H9 (cell line): ENCODE results near the gene IQCE. TPM values are rescaled to one million over a fixed set of nuclear protein-coding genes. Genes with fewer than 3 reads are reported as not detected.
A peak's percentile ranks its signal among the peaks of the same experiment; 100 is the strongest.

ENCODE experiments used
- DNase-seq: peaks from one replicate; pipeline ENCODE4 v3.0.0-alpha.2; 2017
- H2AFZ ChIP-seq: one replicate; pipeline ENCODE4 v1.6.1; 2013; ENCODE audit warnings: mild to moderate bottlenecking, low read length, control low read depth, moderate library complexity
- H2AK5ac ChIP-seq: 2 replicates; pipeline ENCODE4 v1.6.1; 2013; ENCODE audit warnings: low read length, control low read depth, mixed read lengths; ENCODE audit not compliant: insufficient read length
- H2BK120ac ChIP-seq: one replicate; pipeline ENCODE4 v1.6.1; 2013; ENCODE audit warnings: low read depth, mild to moderate bottlenecking, low read length, control low read depth, inconsistent platforms; ENCODE audit not compliant: poor library complexity, severe bottlenecking
- H2BK12ac ChIP-seq: 2 replicates; pipeline ENCODE4 v1.6.1; 2013; ENCODE audit warnings: low read length, control low read depth, mixed read lengths, low read depth; ENCODE audit not compliant: insufficient read length
- H2BK15ac ChIP-seq: 2 replicates; pipeline ENCODE4 v1.6.1; 2013; ENCODE audit warnings: low read depth, low read length, control low read depth
- H2BK20ac ChIP-seq: one replicate; pipeline ENCODE4 v1.6.1; 2013; ENCODE audit warnings: low read depth, mild to moderate bottlenecking, low read length, control low read depth, inconsistent platforms; ENCODE audit not compliant: poor library complexity, severe bottlenecking
- H2BK5ac ChIP-seq: 2 replicates; pipeline ENCODE4 v1.6.1; 2013; ENCODE audit warnings: low read length, control low read depth, mixed read lengths; ENCODE audit not compliant: insufficient read length
- H3K14ac ChIP-seq: 2 replicates; pipeline ENCODE4 v1.6.1; 2013; ENCODE audit warnings: low read length, control low read depth; ENCODE audit not compliant: insufficient read depth
- H3K18ac ChIP-seq: 2 replicates; pipeline ENCODE4 v1.6.1; 2013; ENCODE audit warnings: low read depth, mild to moderate bottlenecking, mixed read lengths, low read length, control low read depth; ENCODE audit not compliant: insufficient read length
- H3K23ac ChIP-seq: 2 replicates; pipeline ENCODE4 v1.6.1; 2013; ENCODE audit warnings: low read length, control low read depth, mixed read lengths, low read depth; ENCODE audit not compliant: insufficient read length
- H3K23me2 ChIP-seq: 2 replicates; pipeline ENCODE4 v1.6.1; 2013; ENCODE audit warnings: low read depth, mild to moderate bottlenecking, mixed read lengths, low read length, control low read depth; ENCODE audit not compliant: insufficient read length, poor library complexity, severe bottlenecking
- H3K27ac ChIP-seq: 2 replicates; pipeline ENCODE4 v1.5.1; 2013; ENCODE audit warnings: low read length, control low read depth, mixed read lengths, low read depth; ENCODE audit not compliant: insufficient read length
- H3K27me3 ChIP-seq: 2 replicates; pipeline ENCODE4 v1.6.1; 2013; ENCODE audit warnings: low read length, control low read depth, inconsistent platforms; ENCODE audit not compliant: insufficient read depth
- H3K4ac ChIP-seq: 2 replicates; pipeline ENCODE4 v1.6.1; 2013; ENCODE audit warnings: low read depth, mild to moderate bottlenecking, control low read depth, inconsistent platforms, low read length, moderate library complexity
- H3K4me1 ChIP-seq: 2 replicates; pipeline ENCODE4 v1.6.1; 2013; ENCODE audit warnings: low read length, control low read depth, inconsistent platforms; ENCODE audit not compliant: insufficient read depth
- H3K4me2 ChIP-seq: 2 replicates; pipeline ENCODE4 v1.6.1; 2013; ENCODE audit warnings: low read length, control low read depth, mixed read lengths; ENCODE audit not compliant: insufficient read length, insufficient read depth
- H3K56ac ChIP-seq: 2 replicates; pipeline ENCODE4 v1.6.1; 2013; ENCODE audit warnings: low read depth, mild to moderate bottlenecking, mixed read lengths, low read length, control low read depth; ENCODE audit not compliant: insufficient read length
- H3K79me1 ChIP-seq: 2 replicates; pipeline ENCODE4 v1.6.1; 2013; ENCODE audit warnings: low read depth, mild to moderate bottlenecking, moderate library complexity, low read length, control low read depth, inconsistent platforms; ENCODE audit not compliant: insufficient read depth, poor library complexity, severe bottlenecking
- H3K79me2 ChIP-seq: 2 replicates; pipeline ENCODE4 v1.6.1; 2013; ENCODE audit warnings: low read length, control low read depth, inconsistent platforms; ENCODE audit not compliant: insufficient read depth
- H3K9ac ChIP-seq: 2 replicates; pipeline ENCODE4 v1.6.1; 2013; ENCODE audit warnings: low read length, control low read depth, mixed read lengths; ENCODE audit not compliant: insufficient read length; ENCODE audit errors: extremely low read depth
- H3K9me3 ChIP-seq: one replicate; pipeline ENCODE4 v1.6.1; 2013; ENCODE audit warnings: low read depth, low read length, inconsistent platforms; ENCODE audit not compliant: control insufficient read depth
- H3T11ph ChIP-seq: one replicate; pipeline ENCODE4 v1.6.1; 2013; ENCODE audit warnings: mild to moderate bottlenecking, low read length, control low read depth, inconsistent platforms
- H4K20me1 ChIP-seq: one replicate; pipeline ENCODE4 v1.6.1; 2013; ENCODE audit not compliant: control insufficient read depth, insufficient read length, insufficient read depth
- H4K5ac ChIP-seq: 2 replicates; pipeline ENCODE4 v1.6.1; 2013; ENCODE audit warnings: low read depth, mild to moderate bottlenecking, mixed read lengths, low read length, control low read depth; ENCODE audit not compliant: insufficient read length
- H4K8ac ChIP-seq: replicated peaks from 2 replicates; pipeline ENCODE4 v1.6.1; 2013; ENCODE audit warnings: low read length, control low read depth, mixed read lengths, low read depth; ENCODE audit not compliant: insufficient read length
- H4K91ac ChIP-seq: 2 replicates; pipeline ENCODE4 v1.6.1; 2013; ENCODE audit warnings: low read depth, mild to moderate bottlenecking, moderate library complexity, mixed read lengths, low read length, control low read depth; ENCODE audit not compliant: insufficient read length
- H3K27ac Mint-ChIP-seq, 3 experiments: 2 replicates in 2 of 3; 3 replicates in 1 of 3; pipeline ENCODE4 v1.8.0; 2020 to 2021; ENCODE audit warnings: mixed read lengths in 3 of 3, mild to moderate bottlenecking in 1 of 3, moderate library complexity in 1 of 3
- H3K27me3 Mint-ChIP-seq: 2 replicates; pipeline ENCODE4 v1.8.0; 2021; ENCODE audit warnings: low read depth, mild to moderate bottlenecking, moderate library complexity, mixed read lengths
- H3K36me3 Mint-ChIP-seq, 3 experiments: 2 replicates in 2 of 3; 3 replicates in 1 of 3; pipeline ENCODE4 v1.8.0; 2020 to 2021; ENCODE audit warnings: low read depth in 3 of 3, mixed read lengths in 3 of 3; ENCODE audit not compliant: insufficient read depth in 1 of 3
- H3K4me1 Mint-ChIP-seq, 2 experiments: 2 replicates each; pipeline ENCODE4 v1.8.0; 2020; ENCODE audit warnings: mixed read lengths in 2 of 2
- H3K4me3 Mint-ChIP-seq, 2 experiments: 2 replicates in 1 of 2; 3 replicates in 1 of 2; pipeline ENCODE4 v1.8.0; 2020 to 2021; ENCODE audit warnings: mild to moderate bottlenecking in 2 of 2, mixed read lengths in 2 of 2, moderate library complexity in 1 of 2
- H3K9me3 Mint-ChIP-seq, 2 experiments: 2 replicates in 1 of 2; 3 replicates in 1 of 2; pipeline ENCODE4 v1.8.0; 2020; ENCODE audit warnings: mild to moderate bottlenecking in 2 of 2, mixed read lengths in 2 of 2, moderate library complexity in 1 of 2
- CTCF ChIP-seq: fragments of 200-600 bp; sonication (generic); conservative IDR thresholded peaks from 3 replicates; pipeline ENCODE4 v1.8.0; 2021; ENCODE audit warnings: antibody characterized with exemption, mild to moderate bottlenecking
- WGBS: extraction: QIAGEN DNeasy Blood & Tissue Kit; methylation state at CpG from one replicate; pipeline ENCODE4 v1.1.7; 2013; ENCODE audit warnings: missing lambda C conversion rate, low lambda C conversion rate, mixed read lengths; ENCODE audit not compliant: insufficient read length; ENCODE audit errors: extremely low coverage; 5-methylcytosine and 5-hydroxymethylcytosine counted together
- total RNA-seq: library from RNA; stranded (reverse); gene quantifications from 2 replicates; pipeline ENCODE4 v1.2.1, GENCODE V29; 2021

IQCE gene
- total RNA-seq, 1 experiment from 2014 or later, result 7.0 TPM

GRCh38 chr7:2639695-2640481 lies 81.1 kb downstream of the IQCE start:
- H2BK5ac ChIP-seq, result no peak overlapping the region
- Mint-ChIP-seq H3K36me3 (peaks cover 1 to 8% (median 7%) of the 10 kb centered on the region in 3 experiments; a peak in 4 of 7 replicates), H3K9me3 (no peaks in the 10 kb centered on the region), H3K4me3 (no peak overlapping the region), H3K27ac (peak overlapping the region in 1 of 3 experiments; percentile 91; a peak in 1 of 7 replicates), H3K27me3 (no peaks in the 10 kb centered on the region), H3K4me1 (peaks cover 13 to 25% of the 10 kb centered on the region in 2 experiments)
- DNase-seq, result no peak
- no peak overlapping the region for H4K5ac ChIP-seq
- no peak overlapping the region for H3T11ph ChIP-seq
- no peak overlapping the region for H3K9ac ChIP-seq
- H3K79me1 ChIP-seq, result no peaks in the 10 kb centered on the region
- H2BK12ac ChIP-seq, result no peak overlapping the region
- H4K91ac ChIP-seq, result no peak overlapping the region
- H3K4ac ChIP-seq, result no peak overlapping the region
- no peak overlapping the region for H2AFZ ChIP-seq
- H2AK5ac ChIP-seq, result no peak overlapping the region
- WGBS, result no CpG with 5 or more reads among the region's 37 CpGs
- H2BK15ac ChIP-seq, result no peak overlapping the region
- peaks cover 20% of the 10 kb centered on the region; the same call in 1 of the 2 replicates for H3K79me2 ChIP-seq
- H3K56ac ChIP-seq, result no peak overlapping the region
- no peak overlapping the region for H2BK20ac ChIP-seq
- no peaks in the 10 kb centered on the region for H3K27me3 ChIP-seq
- H3K23me2 ChIP-seq, result no peaks in the 10 kb centered on the region
- H4K20me1 ChIP-seq, result peaks cover 4% of the 10 kb centered on the region
- H2BK120ac ChIP-seq, result no peak overlapping the region
- H3K4me2 ChIP-seq, result no peak overlapping the region
- no peak overlapping the region for H3K27ac ChIP-seq
- H3K4me1 ChIP-seq, result no peaks in the 10 kb centered on the region; the same call in 1 of the 2 replicates
- no peaks in the 10 kb centered on the region for H3K9me3 ChIP-seq
- no peak overlapping the region; the same call in 1 of the 2 replicates for H3K14ac ChIP-seq
- H4K8ac ChIP-seq, result no peak overlapping the region
- H3K18ac ChIP-seq, result no peak overlapping the region
- TF ChIP-seq CTCF, result no peak
- no peak overlapping the region for H3K23ac ChIP-seq
